Skeletal muscle satellite cell (primary cell): ENCODE data around the gene KLF5.
"Not testable (repeated sequence)": the region's sequence is repeated elsewhere in the genome, so short reads cannot be mapped to it uniquely, and the experiment has no call there.

ENCODE experiments used
- H3K27me3 ChIP-seq: 2 replicates; pipeline ENCODE4 v1.7.0; 2013; ENCODE audit warnings: low read length; ENCODE audit not compliant: control insufficient read depth, insufficient read depth
- H3K36me3 ChIP-seq: 2 replicates; pipeline ENCODE4 v1.7.0; 2013; ENCODE audit warnings: mild to moderate bottlenecking, control low read depth, low read length; ENCODE audit not compliant: insufficient read depth
- H3K4me1 ChIP-seq: 2 replicates; pipeline ENCODE4 v1.7.0; 2013; ENCODE audit warnings: low read length; ENCODE audit not compliant: control insufficient read depth, insufficient read depth
- H3K4me2 ChIP-seq: 2 replicates; pipeline ENCODE4 v1.7.0; 2013; ENCODE audit warnings: mild to moderate bottlenecking, low read length
- H3K4me3 ChIP-seq: 2 replicates; pipeline ENCODE4 v1.7.0; 2013; ENCODE audit warnings: low read length
- H3K9ac ChIP-seq: 2 replicates; pipeline ENCODE4 v1.7.0; 2013; ENCODE audit warnings: mild to moderate bottlenecking, low read depth, low read length, moderate library complexity
- H3K9me3 ChIP-seq: replicated peaks from 2 replicates; pipeline ENCODE4 v1.7.0; 2013; ENCODE audit warnings: mild to moderate bottlenecking, control low read depth, low read length

Gene KLF5

GRCh38 chr13:73040968-73041596 lies 17.7 kb upstream of the KLF5 start:
- Histone ChIP-seq H3K36me3 (no peaks in the 10 kb centered on the region), H3K9me3 (no peaks in the 10 kb centered on the region), H3K4me1 (no peaks in the 10 kb centered on the region)

GRCh38 chr13:73045031-73045430 lies 13.8 kb upstream of the KLF5 start:
- Histone ChIP-seq H3K9ac (no peak overlapping the region), H3K36me3 (no peaks in the 10 kb centered on the region), H3K27me3 (no peaks in the 10 kb centered on the region), H3K4me3 (no peak overlapping the region), H3K4me1 (no peaks in the 10 kb centered on the region), H3K4me2 (no peak overlapping the region), H3K9me3 (no peaks in the 10 kb centered on the region)

More at GRCh38 chr13:73040968-73041596, 17.7 kb upstream of the KLF5 start:
- Histone ChIP-seq H3K27me3 (no peaks in the 10 kb centered on the region), H3K4me2 (no peak overlapping the region), H3K9ac (no peak overlapping the region), H3K4me3 (no peak overlapping the region)

GRCh38 chr13:73048615-73049014 lies 10.2 kb upstream of the KLF5 start:
- not testable (repeated sequence) for H3K36me3 ChIP-seq, H3K9me3 ChIP-seq, H3K4me2 ChIP-seq, H3K4me1 ChIP-seq, H3K27me3 ChIP-seq, H3K9ac ChIP-seq, H3K4me3 ChIP-seq

- Histone ChIP-seq H3K9ac (no peak overlapping the region), H3K27me3 (no peaks in the 10 kb centered on the region), H3K4me1 (peaks cover 18% of the 10 kb centered on the region), H3K9me3 (no peaks in the 10 kb centered on the region), H3K4me2 (no peak overlapping the region), H3K36me3 (no peaks in the 10 kb centered on the region), H3K4me3 (no peak overlapping the region)
Observed at GRCh38 chr13:73054712-73055111, 4.1 kb upstream of the KLF5 start.

GRCh38 chr13:73055813-73056564 lies 2.8 kb upstream of the KLF5 start:
- Histone ChIP-seq H3K4me2 (peak overlapping the region; percentile 52), H3K4me1 (peaks cover 18% of the 10 kb centered on the region), H3K9ac (no peak overlapping the region), H3K4me3 (no peak overlapping the region), H3K27me3 (no peaks in the 10 kb centered on the region), H3K36me3 (no peaks in the 10 kb centered on the region), H3K9me3 (no peaks in the 10 kb centered on the region)

GRCh38 chr13:73056565-73056962 lies 2.2 kb upstream of the KLF5 start:
- H3K27me3 ChIP-seq: no peaks in the 10 kb centered on the region
- no peak overlapping the region for H3K9ac ChIP-seq
- no peaks in the 10 kb centered on the region for H3K36me3 ChIP-seq
- H3K9me3 ChIP-seq: no peaks in the 10 kb centered on the region
- no peak overlapping the region for H3K4me2 ChIP-seq
- no peak overlapping the region for H3K4me3 ChIP-seq
- peaks cover 20% of the 10 kb centered on the region for H3K4me1 ChIP-seq

- Histone ChIP-seq H3K4me1 (peaks cover 29% of the 10 kb centered on the region), H3K9me3 (no peaks in the 10 kb centered on the region), H3K27me3 (no peaks in the 10 kb centered on the region), H3K36me3 (peaks cover 8% of the 10 kb centered on the region), H3K4me2 (peak overlapping the region; percentile 81), H3K9ac (peak overlapping the region; percentile 56), H3K4me3 (no peak overlapping the region)
Observed at GRCh38 chr13:73057284-73058063, 1.3 kb upstream of the KLF5 start.

- Histone ChIP-seq H3K9ac (peak overlapping the region; percentile 56), H3K4me3 (peak overlapping the region; percentile 77), H3K36me3 (peaks cover 10% of the 10 kb centered on the region), H3K27me3 (no peaks in the 10 kb centered on the region), H3K4me2 (peak overlapping the region; percentile 81), H3K4me1 (peaks cover 31% of the 10 kb centered on the region), H3K9me3 (no peaks in the 10 kb centered on the region)
Observed at GRCh38 chr13:73058064-73058313, 816 bp upstream of the KLF5 start.

- peaks cover 12% of the 10 kb centered on the region for H3K36me3 ChIP-seq
- no peaks in the 10 kb centered on the region for H3K27me3 ChIP-seq
- peak overlapping the region; percentile 56 for H3K9ac ChIP-seq
- H3K4me2 ChIP-seq: peak overlapping the region; percentile 81
- peak overlapping the region; percentile 77 for H3K4me3 ChIP-seq
- no peaks in the 10 kb centered on the region for H3K9me3 ChIP-seq
- peaks cover 34% of the 10 kb centered on the region for H3K4me1 ChIP-seq
Observed at GRCh38 chr13:73058432-73058735, 421 bp upstream of the KLF5 start.

- Histone ChIP-seq H3K36me3 (peaks cover 23% of the 10 kb centered on the region), H3K27me3 (no peaks in the 10 kb centered on the region), H3K9ac (peak overlapping the region; percentile 90), H3K4me2 (peak overlapping the region; percentile 81), H3K4me3 (peak overlapping the region; percentile 77), H3K4me1 (peaks cover 39% of the 10 kb centered on the region), H3K9me3 (no peaks in the 10 kb centered on the region)
Observed at GRCh38 chr13:73059460-73060250, 850 bp downstream of the KLF5 start.
